PC-9 (cell line): ENCODE measurements around the gene CLCF1. TPM values are rescaled to one million over a fixed set of nuclear protein-coding genes. Genes with fewer than 3 reads are reported as not detected.

ENCODE experiments used
- BruUV-seq: library from RNA; stranded (reverse); fragments of 400-500 nt; replicated peaks from 2 replicates; lab custom pipeline; 2021; lab: Mats Ljungman, UMichigan
- CTCF ChIA-PET: fragments of 300-600 bp; sonication (Branson Sonifier 250); formaldehyde crosslinking; loops from one replicate; lab custom pipeline; 2022; ENCODE audit warnings: antibody characterized with exemption; lab: Charles Lee
- POLR2A ChIA-PET: fragments of 300-600 bp; sonication (Branson Sonifier 250); formaldehyde crosslinking; loops from one replicate; lab custom pipeline; 2022; ENCODE audit warnings: antibody characterized with exemption; ENCODE audit not compliant: unreplicated experiment; lab: Charles Lee
- DNase-seq, 2 experiments: peaks; one replicate each; pipeline versions ENCODE4 v3.0.0 to v3.0.0-alpha.2; 2015 to 2022; ENCODE audit warnings: mixed read lengths in 1 of 2
- H2AFZ ChIP-seq: fragments of 200-600 bp; sonication (generic); 2 replicates; pipeline ENCODE4 v1.8.1; 2017; ENCODE audit warnings: antibody characterized with exemption
- H3F3A ChIP-seq: fragments of 200-600 bp; sonication (generic); 2 replicates; pipeline ENCODE4 v1.8.1; 2017; ENCODE audit warnings: antibody characterized with exemption, mild to moderate bottlenecking, low read depth; ENCODE audit not compliant: insufficient read depth
- H3K27ac ChIP-seq: fragments of 200-600 bp; sonication (generic); 2 replicates; pipeline ENCODE4 v1.6.1; 2016; ENCODE audit warnings: mixed run types
- H3K27me3 ChIP-seq: fragments of 200-600 bp; sonication (generic); 2 replicates; pipeline ENCODE4 v1.6.1; 2016; ENCODE audit warnings: low read depth, mixed run types; ENCODE audit not compliant: insufficient read depth
- H3K36me3 ChIP-seq: fragments of 200-600 bp; sonication (generic); 2 replicates; pipeline ENCODE4 v1.6.1; 2016; ENCODE audit warnings: low read depth, mixed run types
- H3K4me1 ChIP-seq: fragments of 200-600 bp; sonication (generic); replicated peaks from 2 replicates; pipeline ENCODE4 v1.6.1; 2016; ENCODE audit warnings: mixed run types; ENCODE audit not compliant: insufficient read depth
- H3K4me2 ChIP-seq: fragments of 200-600 bp; sonication (generic); 2 replicates; pipeline ENCODE4 v1.6.1; 2017; ENCODE audit warnings: mixed run types
- H3K4me3 ChIP-seq: fragments of 200-600 bp; sonication (generic); 2 replicates; pipeline ENCODE4 v1.6.1; 2016; ENCODE audit warnings: mixed run types
- H3K79me2 ChIP-seq: fragments of 200-600 bp; sonication (generic); 2 replicates; pipeline ENCODE4 v1.6.1; 2017; ENCODE audit warnings: low read depth, mixed run types
- H3K9me2 ChIP-seq: fragments of 200-600 bp; sonication (generic); 2 replicates; pipeline ENCODE4 v1.8.1; 2017; ENCODE audit warnings: mild to moderate bottlenecking; ENCODE audit not compliant: insufficient read depth
- H3K9me3 ChIP-seq: fragments of 200-600 bp; sonication (generic); 2 replicates; pipeline ENCODE4 v1.8.1; 2016; ENCODE audit warnings: low read depth; ENCODE audit not compliant: insufficient read depth
- H4K20me1 ChIP-seq: fragments of 200-600 bp; sonication (generic); 2 replicates; pipeline ENCODE4 v1.8.1; 2017; ENCODE audit not compliant: insufficient read depth
- EZH2 ChIP-seq: fragments of 200-600 bp; sonication (generic); IDR thresholded peaks from 2 replicates; pipeline ENCODE4 v1.8.0; 2017; ENCODE audit warnings: antibody characterized with exemption, low read depth
- intact Hi-C: fragments of 100-400 bp; cut with micrococcal nuclease; formaldehyde crosslinking; loops from one replicate; pipeline ENCODE4 v1.10.0; 2022; ENCODE audit not compliant: unreplicated experiment
- total RNA-seq: library from RNA; stranded (reverse); gene quantifications from 2 replicates; pipeline ENCODE4 v1.2.3, GENCODE V29; 2021
- TF ChIP-seq, protein P1 (sequence below): fragments of 200-600 bp; sonication (generic); conservative IDR thresholded peaks from 2 replicates; pipeline ENCODE4 v1.6.1; 2017; ENCODE audit warnings: mixed run types, antibody characterized with exemption, mild to moderate bottlenecking, moderate library complexity

The CLCF1 gene
- total RNA-seq, 1 experiment from 2014 or later, result 17.0 TPM

DNA sequence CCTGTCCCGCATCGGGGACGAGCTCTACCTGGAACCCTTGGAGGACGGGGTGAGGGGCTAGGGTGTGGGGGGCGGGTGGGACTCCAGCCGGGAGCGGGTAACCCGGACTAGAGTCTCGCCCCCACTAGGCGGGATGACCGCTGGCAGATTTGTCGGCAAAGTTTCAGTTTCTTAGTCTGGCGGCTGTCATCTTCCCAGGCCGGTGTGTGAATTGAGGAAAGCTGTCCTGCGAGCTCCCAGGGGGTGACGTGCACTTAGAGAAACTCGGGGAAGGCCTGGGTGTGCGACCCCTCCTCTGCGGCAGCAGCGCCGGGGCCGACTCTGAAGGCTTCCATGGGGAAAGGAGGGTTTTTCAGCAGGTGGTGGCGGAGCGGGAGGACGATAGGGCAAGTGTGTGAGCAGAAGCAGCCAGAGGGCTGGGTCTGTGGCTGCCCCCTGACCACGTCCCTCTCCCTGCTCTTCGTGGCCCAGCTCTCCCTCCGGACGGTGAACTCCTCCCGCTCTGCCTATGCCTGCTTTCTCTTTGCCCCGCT lies 18.9 kb upstream of the CLCF1 start:
- H3K4me2 ChIP-seq, result peak overlapping the region; percentile 96
- no peaks in the 10 kb centered on the region for H3K36me3 ChIP-seq
- H3K27ac ChIP-seq, result no peak overlapping the region
- peak overlapping the region; percentile 91 for H2AFZ ChIP-seq
- peak in 1 of 2 experiments; percentile 43 for DNase-seq
- CTCF ChIA-PET, result interaction anchor here (0.6 to 1.4 kb wide), 3 partner anchors 10 to 46 kb away, joined by 3 to 28 read pairs (median 5); partner anchors contain the start of gene PPP1CA
- H3K27me3 ChIP-seq, result no peaks in the 10 kb centered on the region
- BruUV-seq, result no TSS peak
- peak overlapping the region; percentile 89 for H3K4me3 ChIP-seq
- no peaks in the 10 kb centered on the region for H3K9me2 ChIP-seq
- H3F3A ChIP-seq, result peaks cover 31% of the 10 kb centered on the region
- H3K79me2 ChIP-seq, result peaks cover 21% of the 10 kb centered on the region
- TF ChIP-seq EZH2, result no peak
- TF ChIP-seq, protein P1, sequence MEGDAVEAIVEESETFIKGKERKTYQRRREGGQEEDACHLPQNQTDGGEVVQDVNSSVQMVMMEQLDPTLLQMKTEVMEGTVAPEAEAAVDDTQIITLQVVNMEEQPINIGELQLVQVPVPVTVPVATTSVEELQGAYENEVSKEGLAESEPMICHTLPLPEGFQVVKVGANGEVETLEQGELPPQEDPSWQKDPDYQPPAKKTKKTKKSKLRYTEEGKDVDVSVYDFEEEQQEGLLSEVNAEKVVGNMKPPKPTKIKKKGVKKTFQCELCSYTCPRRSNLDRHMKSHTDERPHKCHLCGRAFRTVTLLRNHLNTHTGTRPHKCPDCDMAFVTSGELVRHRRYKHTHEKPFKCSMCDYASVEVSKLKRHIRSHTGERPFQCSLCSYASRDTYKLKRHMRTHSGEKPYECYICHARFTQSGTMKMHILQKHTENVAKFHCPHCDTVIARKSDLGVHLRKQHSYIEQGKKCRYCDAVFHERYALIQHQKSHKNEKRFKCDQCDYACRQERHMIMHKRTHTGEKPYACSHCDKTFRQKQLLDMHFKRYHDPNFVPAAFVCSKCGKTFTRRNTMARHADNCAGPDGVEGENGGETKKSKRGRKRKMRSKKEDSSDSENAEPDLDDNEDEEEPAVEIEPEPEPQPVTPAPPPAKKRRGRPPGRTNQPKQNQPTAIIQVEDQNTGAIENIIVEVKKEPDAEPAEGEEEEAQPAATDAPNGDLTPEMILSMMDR, result no peak
- H3K4me1 ChIP-seq, result peaks cover 12% of the 10 kb centered on the region; the same call in 1 of the 2 replicates
- H4K20me1 ChIP-seq, result no peaks in the 10 kb centered on the region; the same call in 1 of the 2 replicates
- POLR2A ChIA-PET, result interaction anchor here (0.5 to 1.0 kb wide), 8 partner anchors 10 to 776 kb away, joined by 3 to 26 read pairs (median 4); partner anchors contain the start of genes PPP1CA and RBM14
- no peaks in the 10 kb centered on the region for H3K9me3 ChIP-seq
- intact Hi-C loops, result no loop called here

DNA sequence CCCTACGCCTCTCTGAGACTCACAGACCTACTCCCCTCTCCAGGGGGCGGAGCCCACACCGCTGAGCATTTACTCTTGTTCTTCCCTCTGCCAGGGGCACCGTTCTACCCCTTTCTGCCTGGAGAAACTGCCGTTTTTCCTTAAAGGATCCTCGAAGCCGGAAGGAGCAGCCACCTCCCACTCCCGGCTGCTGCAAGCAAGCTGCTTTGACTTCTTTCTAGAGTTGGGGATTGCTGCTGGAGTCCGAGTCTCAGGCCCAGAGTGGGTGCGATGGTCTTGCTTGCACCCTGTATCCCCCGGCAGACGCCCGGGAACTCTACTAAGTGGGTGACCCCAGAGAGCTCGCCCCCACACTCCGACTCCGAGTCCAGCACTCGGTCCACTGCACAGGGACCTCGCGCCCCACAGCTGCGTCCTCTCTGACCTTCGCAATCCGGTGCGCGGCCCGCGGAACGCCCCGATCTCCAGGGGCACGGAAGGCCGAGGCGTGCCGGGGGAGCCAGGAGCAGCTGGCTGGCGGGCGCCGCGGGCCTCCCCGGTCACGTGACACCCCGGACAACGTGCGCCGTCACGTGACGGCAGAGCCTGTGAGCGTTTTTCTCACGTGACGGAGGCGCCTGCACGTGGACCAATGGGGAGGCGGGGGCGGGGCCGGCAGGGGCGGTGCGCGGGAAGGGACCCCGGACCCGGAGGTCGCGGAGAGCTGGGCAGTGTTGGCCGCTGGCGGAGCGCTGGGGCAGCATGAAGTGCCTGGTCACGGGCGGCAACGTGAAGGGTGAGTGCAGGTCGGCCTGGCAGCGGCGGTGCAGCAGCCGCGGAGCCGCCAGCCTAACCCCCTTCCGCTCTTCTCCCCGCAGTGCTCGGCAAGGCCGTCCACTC lies 18.1 kb upstream of the CLCF1 start, which contains the start of gene RAD9A:
TSS of gene RAD9A (plus strand) at position 683 of the 879 bp plus-strand sequence. CDS start at position 742, 59 bp downstream.
- peaks cover 21% of the 10 kb centered on the region for H3K79me2 ChIP-seq
- H3K27me3 ChIP-seq, result no peaks in the 10 kb centered on the region
- peaks cover 12% of the 10 kb centered on the region; the same call in 1 of the 2 replicates for H3K4me1 ChIP-seq
- DNase-seq, result peak; percentile 82 to 94
- H2AFZ ChIP-seq, result peak within 1 kb of the TSS; percentile 91
- H3K9me3 ChIP-seq, result no peaks in the 10 kb centered on the region
- H3K4me2 ChIP-seq, result peak within 1 kb of the TSS; percentile 96
- peak within 1 kb of the TSS; percentile 54 for H3K27ac ChIP-seq
- H3K36me3 ChIP-seq, result no peaks in the 10 kb centered on the region
- TSS peak; percentile 40 for BruUV-seq
- no peak for TF ChIP-seq EZH2
- TF ChIP-seq, protein P1, result no peak
- peak within 1 kb of the TSS; percentile 89 for H3K4me3 ChIP-seq
- peaks cover 31% of the 10 kb centered on the region for H3F3A ChIP-seq
- H3K9me2 ChIP-seq, result no peaks in the 10 kb centered on the region
- ChIA-PET POLR2A (interaction anchor here (0.5 to 1.0 kb wide), 10 partner anchors 10 to 775 kb away, joined by 3 to 26 read pairs (median 4); partner anchors contain the start of genes CLCF1, PPP1CA and RBM14), CTCF (interaction anchor here (0.7 to 1.4 kb wide), 2 partner anchors 34 to 46 kb away, joined by 3 to 28 read pairs; no protein-coding TSS in a partner anchor)
- intact Hi-C loops, result loop anchor here (2.0 kb wide), 1 partner anchor 77 kb away; the partner anchor contains the start of gene TMEM134
- H4K20me1 ChIP-seq, result no peaks in the 10 kb centered on the region; the same call in 1 of the 2 replicates

DNA sequence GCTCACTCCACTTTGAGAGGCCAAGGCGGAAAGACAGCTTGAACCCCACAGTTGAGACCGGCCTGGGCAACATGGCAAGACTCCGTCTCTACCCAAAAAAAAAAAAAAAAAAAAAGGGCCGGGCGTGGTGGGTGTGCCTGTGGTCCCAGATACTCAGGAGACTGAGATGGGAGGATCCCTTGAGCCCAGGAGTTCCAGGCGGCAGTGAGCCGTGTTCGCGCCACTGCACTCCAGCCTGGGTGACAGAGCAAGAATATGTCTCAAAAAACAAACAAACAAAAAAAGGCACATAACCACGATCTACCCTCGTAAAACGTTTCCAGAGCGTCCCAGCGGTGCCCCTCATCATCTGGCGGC lies 17.5 kb upstream of the CLCF1 start:
- ChIA-PET POLR2A (interaction anchor here (0.6 to 0.7 kb wide), 2 partner anchors 37 to 421 kb away, joined by 4 read pairs; no protein-coding TSS in a partner anchor), CTCF (interaction anchor here (0.6 to 1.4 kb wide), 3 partner anchors 34 to 69 kb away, joined by 6 to 28 read pairs (median 14); no protein-coding TSS in a partner anchor)
- no peak for TF ChIP-seq EZH2
- TF ChIP-seq, protein P1, result no peak
- Histone ChIP-seq H4K20me1 (no peaks in the 10 kb centered on the region; the same call in 1 of the 2 replicates), H3K27me3 (no peaks in the 10 kb centered on the region), H3K79me2 (peaks cover 21% of the 10 kb centered on the region), H3K4me1 (peaks cover 12% of the 10 kb centered on the region; the same call in 1 of the 2 replicates), H3K4me2 (peak overlapping the region; percentile 96), H3F3A (peaks cover 33% of the 10 kb centered on the region), H3K36me3 (no peaks in the 10 kb centered on the region), H3K9me3 (no peaks in the 10 kb centered on the region), H2AFZ (peak overlapping the region; percentile 91), H3K27ac (peak overlapping the region; percentile 54), H3K4me3 (peak overlapping the region; percentile 89), H3K9me2 (no peaks in the 10 kb centered on the region)
- DNase-seq, result no peak
- BruUV-seq, result no TSS peak
- intact Hi-C loops, result loop anchor here (2.0 kb wide), 1 partner anchor 78 kb away; the partner anchor contains the start of gene TMEM134
